NCI-H82 treated with DMSO at 0.1 percent for 48 hours (cell line): Measurements from ENCODE around the gene ARHGAP9.

Experiments
- DNase-seq: peaks from one replicate; lab custom pipeline; 2025; ENCODE audit not compliant: unreplicated experiment; lab: John Stamatoyannopoulos, UW

Gene ARHGAP9

GRCh38 chr12:57473886-57474285 lies 5.8 kb downstream of the ARHGAP9 start:
- DNase-seq = no peak

- DNase-seq = no peak
Measured at GRCh38 chr12:57473392-57473791, 6.3 kb downstream of the ARHGAP9 start.

- no peak for DNase-seq
Measured at GRCh38 chr12:57472391-57472790, 7.3 kb downstream of the ARHGAP9 start.

- DNase-seq = no peak
Measured at GRCh38 chr12:57471661-57472060, 8.0 kb downstream of the ARHGAP9 start.

- DNase-seq = no peak
Measured at GRCh38 chr12:57470970-57471656, 8.6 kb downstream of the ARHGAP9 start.

- DNase-seq = no peak
Measured at GRCh38 chr12:57470286-57470969, 9.2 kb downstream of the ARHGAP9 start.

- DNase-seq = no peak
Measured at GRCh38 chr12:57469296-57470164, 10.1 kb downstream of the ARHGAP9 start.

GRCh38 chr12:57467915-57468314 lies 11.8 kb downstream of the ARHGAP9 start:
- no peak for DNase-seq

GRCh38 chr12:57467212-57467874 lies 12.3 kb downstream of the ARHGAP9 start:
- DNase-seq = no peak

GRCh38 chr12:57465747-57466505 lies 13.7 kb downstream of the ARHGAP9 start:
- DNase-seq = no peak

GRCh38 chr12:57465030-57465746 lies 14.5 kb downstream of the ARHGAP9 start:
- no peak for DNase-seq

- DNase-seq = no peak
Measured at GRCh38 chr12:57464569-57464968, 15.1 kb downstream of the ARHGAP9 start.

GRCh38 chr12:57462912-57463253 lies 16.8 kb downstream of the ARHGAP9 start:
- no peak for DNase-seq

GRCh38 chr12:57462251-57462911 lies 17.3 kb downstream of the ARHGAP9 start:
- DNase-seq = peak; percentile 97

- no peak for DNase-seq
Measured at GRCh38 chr12:57461917-57462250, 17.8 kb downstream of the ARHGAP9 start.

- peak; percentile 40 for DNase-seq
Measured at GRCh38 chr12:57461276-57461916, 18.3 kb downstream of the ARHGAP9 start.

- no peak for DNase-seq
Measured at GRCh38 chr12:57460841-57461275, 18.8 kb downstream of the ARHGAP9 start.

- no peak for DNase-seq
Measured at GRCh38 chr12:57460468-57460784, 19.2 kb downstream of the ARHGAP9 start.
